K562 (cell line): ENCODE data around the gene HSD17B2.

Source experiments
- ADNP ChIP-seq: fragments of 200-800 bp; sonication (Bioruptor generic); IDR thresholded peaks from 2 replicates; pipeline ENCODE4 v1.6.1; 2016; ENCODE audit warnings: missing genetic modification characterization, missing compliant biosample characterization
- ATF7 ChIP-seq: fragments of 450-650 bp; IDR thresholded peaks from 2 replicates; pipeline ENCODE4 v1.7.1; 2014; ENCODE audit warnings: mild to moderate bottlenecking, moderate library complexity
- CTCF ChIP-seq, 3 experiments: IDR thresholded peaks in 2 of 3; conservative IDR thresholded peaks in 1 of 3; 2 replicates each; pipeline ENCODE4 v1.5.1; 2011 to 2012; ENCODE audit warnings: low read length in 3 of 3, mild to moderate bottlenecking in 3 of 3, control low read depth in 2 of 3, improper control_type of control experiment in 1 of 3, inconsistent platforms in 1 of 3, low read depth in 1 of 3, mixed read lengths in 1 of 3, moderate library complexity in 1 of 3; ENCODE audit not compliant: insufficient read depth in 2 of 3
- EZH2 ChIP-seq: IDR thresholded peaks from 2 replicates; pipeline ENCODE4 v1.6.1; 2012; ENCODE audit warnings: low read depth, mild to moderate bottlenecking, inconsistent platforms, low read length, borderline replicate concordance
- POLR2A ChIP-seq: fragments of 450-650 bp; conservative IDR thresholded peaks from 2 replicates; pipeline ENCODE4 v1.6.1; 2016
- TBP ChIP-seq: optimal IDR thresholded peaks from 2 replicates; pipeline ENCODE3; 2011; ENCODE audit warnings: low read depth, low read length, improper control_type of control experiment
- ZHX1 ChIP-seq: fragments of 150-350 bp; conservative IDR thresholded peaks from 2 replicates; pipeline ENCODE4 v1.6.1; 2014; ENCODE audit warnings: low read length
- ZNF75A ChIP-seq: fragments of 450-650 bp; formaldehyde crosslinking; IDR thresholded peaks from 2 replicates; pipeline ENCODE4 v1.4.0; 2020; ENCODE audit warnings: mild to moderate bottlenecking
- ZSCAN29 ChIP-seq: fragments of 450-650 bp; IDR thresholded peaks from 2 replicates; pipeline ENCODE4 v1.6.1; 2017

DNA sequence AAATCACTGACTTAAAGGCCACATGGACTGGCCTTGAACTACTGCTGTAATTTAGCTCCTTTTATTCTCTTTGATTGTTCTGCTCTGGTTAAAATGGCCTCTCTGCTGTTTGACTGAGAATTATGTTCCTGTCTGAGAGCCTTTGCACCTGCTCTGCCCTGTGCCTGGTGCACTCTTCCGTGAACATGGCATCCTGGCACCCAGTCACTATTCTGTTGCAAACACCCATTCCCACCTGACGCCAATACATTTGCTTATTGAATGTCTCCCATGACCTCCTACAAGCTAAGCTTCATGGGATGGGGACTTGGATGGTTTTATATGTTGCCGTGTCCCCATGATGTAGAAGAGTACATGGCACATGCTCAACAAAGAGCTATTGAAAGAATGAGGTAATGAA is 20.1 kb downstream of the HSD17B2 start:
- TF ChIP-seq ZNF75A (no peak), CTCF (IDR thresholded peaks at IDR 0.05 in 2 of 3, conservative IDR thresholded peaks at IDR 0.05 in 1 of 3; ENCODE audit: insufficient read depth in 2 of 3, low read depth in 1 of 3, low read length in 3 of 3) (no peak), ATF7 (no peak), ZHX1 (no peak), EZH2 (no peak), TBP (no peak), ZSCAN29 (no peak), ADNP (tag) (no peak), POLR2A (no peak)
